Measurements from ENCODE around the gene SMIM27. TPM values are rescaled to one million over a fixed set of nuclear protein-coding genes. Genes with fewer than 3 reads are reported as not detected.
"Not testable (repeated sequence)": the region's sequence is repeated elsewhere in the genome, so short reads cannot be mapped to it uniquely, and the experiment has no call there.

Gene SMIM27
- total and polyA plus RNA-seq, 4 donors = 5.3 to 13.5 (median 9.9) TPM

- Histone ChIP-seq H3K36me3 (ENCODE audit: control insufficient read depth in 4 of 4, insufficient read depth in 4 of 4, low read length in 4 of 4) (peaks cover 0 to 3% (median 0%) of the 10 kb centered on the region in 4 donors), H3K4me3 (no peak overlapping the region), H3K9ac (ENCODE audit: insufficient read depth in 1 of 2, low read length in 2 of 2) (no peak overlapping the region), H3K9me3 (ENCODE audit: control insufficient read depth in 4 of 4, insufficient read depth in 3 of 4, low read length in 3 of 4) (no peaks in the 10 kb centered on the region), H3K27me3 (ENCODE audit: control insufficient read depth in 3 of 3, insufficient read depth in 3 of 3, low read length in 2 of 3) (no peaks in the 10 kb centered on the region), H3K4me1 (ENCODE audit: control insufficient read depth in 5 of 5, insufficient read depth in 5 of 5, low read length in 5 of 5) (peaks cover 0 to 7% (median 0%) of the 10 kb centered on the region in 5 donors), H3K27ac (ENCODE audit: low read depth in 1 of 2, low read length in 1 of 2) (no peak overlapping the region)
- ATAC-seq (ENCODE audit: insufficient read depth, low FRiP score) (no peak), DNase-seq (peak in 1 of 3 donors; percentile 8)
- 84 to 90% methylated on average over 1 of the region's 1 CpG for WGBS, 2 donors
- TF ChIP-seq CTCF (IDR thresholded peaks at IDR 0.05; ENCODE audit: control extremely low read depth, extremely low read depth) = no peak
These were observed 43.4 kb upstream of the SMIM27 start for GRCh38 chr9:32508728-32509127.

- no peaks in the 10 kb centered on the region for H3K9me3 ChIP-seq (ENCODE audit: control insufficient read depth in 4 of 4, insufficient read depth in 3 of 4, low read length in 3 of 4)
- H3K27me3 ChIP-seq (ENCODE audit: control insufficient read depth in 3 of 3, insufficient read depth in 3 of 3, low read length in 2 of 3) = no peaks in the 10 kb centered on the region
- no peaks in the 10 kb centered on the region for H3K36me3 ChIP-seq (ENCODE audit: control insufficient read depth in 4 of 4, insufficient read depth in 4 of 4, low read length in 4 of 4)
- ATAC-seq (ENCODE audit: insufficient read depth, low FRiP score) (no peak), DNase-seq (no peak)
- peaks cover 0 to 2% (median 0%) of the 10 kb centered on the region in 5 donors for H3K4me1 ChIP-seq (ENCODE audit: control insufficient read depth in 5 of 5, insufficient read depth in 5 of 5, low read length in 5 of 5)
- TF ChIP-seq CTCF (IDR thresholded peaks at IDR 0.05; ENCODE audit: control extremely low read depth, extremely low read depth) = no peak
- no peak overlapping the region for H3K9ac ChIP-seq (ENCODE audit: insufficient read depth in 1 of 2, low read length in 2 of 2)
- H3K27ac ChIP-seq (ENCODE audit: low read depth in 1 of 2, low read length in 1 of 2) = no peak overlapping the region
- H3K4me3 ChIP-seq = no peak overlapping the region
These were observed 35.9 kb upstream of the SMIM27 start for GRCh38 chr9:32516241-32516640.

- Histone ChIP-seq H3K9me3 (ENCODE audit: control insufficient read depth in 4 of 4, insufficient read depth in 3 of 4, low read length in 3 of 4) (no peaks in the 10 kb centered on the region), H3K4me3 (no peak overlapping the region), H3K4me1 (ENCODE audit: control insufficient read depth in 5 of 5, insufficient read depth in 5 of 5, low read length in 5 of 5) (peaks cover 0 to 10% (median 0%) of the 10 kb centered on the region in 5 donors), H3K9ac (ENCODE audit: insufficient read depth in 1 of 2, low read length in 2 of 2) (no peak overlapping the region), H3K27me3 (ENCODE audit: control insufficient read depth in 3 of 3, insufficient read depth in 3 of 3, low read length in 2 of 3) (no peaks in the 10 kb centered on the region), H3K27ac (ENCODE audit: low read depth in 1 of 2, low read length in 1 of 2) (no peak overlapping the region), H3K36me3 (ENCODE audit: control insufficient read depth in 4 of 4, insufficient read depth in 4 of 4, low read length in 4 of 4) (peaks cover 0 to 1% (median 0%) of the 10 kb centered on the region in 4 donors)
- TF ChIP-seq CTCF (IDR thresholded peaks at IDR 0.05; ENCODE audit: control extremely low read depth, extremely low read depth) = no peak
- no peak for DNase-seq
- ATAC-seq (ENCODE audit: insufficient read depth, low FRiP score) = no peak
- WGBS, 2 donors = 89 to 100% methylated on average over 1 of the region's 1 CpG
These were observed 33.9 kb upstream of the SMIM27 start for GRCh38 chr9:32518276-32518675.

- H3K4me3 ChIP-seq = no peak overlapping the region
- H3K4me1 ChIP-seq (ENCODE audit: control insufficient read depth in 5 of 5, insufficient read depth in 5 of 5, low read length in 5 of 5) = peaks cover 0 to 20% (median 6%) of the 10 kb centered on the region in 5 donors
- ATAC-seq (ENCODE audit: insufficient read depth, low FRiP score) (no peak), DNase-seq (peak in 1 of 3 donors; percentile 7)
- no peaks in the 10 kb centered on the region for H3K9me3 ChIP-seq (ENCODE audit: control insufficient read depth in 4 of 4, insufficient read depth in 3 of 4, low read length in 3 of 4)
- peaks cover 0 to 1% (median 0%) of the 10 kb centered on the region in 4 donors for H3K36me3 ChIP-seq (ENCODE audit: control insufficient read depth in 4 of 4, insufficient read depth in 4 of 4, low read length in 4 of 4)
- H3K27me3 ChIP-seq (ENCODE audit: control insufficient read depth in 3 of 3, insufficient read depth in 3 of 3, low read length in 2 of 3) = no peaks in the 10 kb centered on the region
- 36 to 78% methylated on average over 1 of the region's 1 CpG for WGBS, 2 donors
- no peak for TF ChIP-seq CTCF (IDR thresholded peaks at IDR 0.05; ENCODE audit: control extremely low read depth, extremely low read depth)
- no peak overlapping the region for H3K9ac ChIP-seq (ENCODE audit: insufficient read depth in 1 of 2, low read length in 2 of 2)
- no peak overlapping the region for H3K27ac ChIP-seq (ENCODE audit: low read depth in 1 of 2, low read length in 1 of 2)
These were observed 28.2 kb upstream of the SMIM27 start for GRCh38 chr9:32523910-32524309.

- H3K4me1 ChIP-seq (ENCODE audit: control insufficient read depth in 5 of 5, insufficient read depth in 5 of 5, low read length in 5 of 5) = peaks cover 0 to 20% (median 6%) of the 10 kb centered on the region in 5 donors
- WGBS, 2 donors = 78 to 86% methylated on average over 11 of the region's 11 CpGs
- DNase-seq = peak in 1 of 3 donors; percentile 10
- H3K27ac ChIP-seq (ENCODE audit: low read depth in 1 of 2, low read length in 1 of 2) = peak overlapping the region in 1 of 2 donors; percentile 90
- H3K4me3 ChIP-seq = peak overlapping the region; percentile 69
- not testable (repeated sequence) for ATAC-seq (ENCODE audit: insufficient read depth, low FRiP score); H3K9ac ChIP-seq (ENCODE audit: insufficient read depth in 1 of 2, low read length in 2 of 2); H3K27me3 ChIP-seq (ENCODE audit: control insufficient read depth in 3 of 3, insufficient read depth in 3 of 3, low read length in 2 of 3); H3K36me3 ChIP-seq (ENCODE audit: control insufficient read depth in 4 of 4, insufficient read depth in 4 of 4, low read length in 4 of 4); H3K9me3 ChIP-seq (ENCODE audit: control insufficient read depth in 4 of 4, insufficient read depth in 3 of 4, low read length in 3 of 4)
These were observed 27.6 kb upstream of the SMIM27 start for GRCh38 chr9:32524558-32524891.

All from lung (tissue), 12 donors.